H1 (cell line): ENCODE measurements around the gene PELI2. TPM values are rescaled to one million over a fixed set of nuclear protein-coding genes. Genes with fewer than 3 reads are reported as not detected.

Experiments used
- CTCF ChIA-PET: fragments of 300-600 bp; sonication (Branson Sonifier 250); formaldehyde crosslinking; loops from one replicate; lab custom pipeline; 2021; ENCODE audit not compliant: partially characterized antibody; lab: Charles Lee
- POLR2A ChIA-PET: fragments of 300-600 bp; sonication (Branson Sonifier 250); formaldehyde crosslinking; loops from one replicate; lab custom pipeline; 2021; ENCODE audit warnings: inconsistent platforms; ENCODE audit not compliant: partially characterized antibody; lab: Charles Lee
- DNase-seq, 2 experiments: peaks; one replicate each; pipeline versions ENCODE4 v3.0.0 to v3.0.0-alpha.2; 2010 to 2022; ENCODE audit warnings: low spot score in 2 of 2, low read depth in 1 of 2, mixed read lengths in 1 of 2
- FAIRE-seq: peaks from 2 replicates; lab custom pipeline; 2011; peaks lifted over from hg19 to GRCh38; lab: Jason Lieb, UNC
- H2AFZ ChIP-seq: 2 replicates; pipeline ENCODE4 v1.8.1; 2012; ENCODE audit warnings: low read length, inconsistent platforms
- H2AK5ac ChIP-seq: 2 replicates; pipeline ENCODE4 v1.6.1; 2013; ENCODE audit warnings: low read depth, low read length
- H2BK120ac ChIP-seq: replicated peaks from 2 replicates; pipeline ENCODE3; 2013; ENCODE audit warnings: low read depth, low read length, inconsistent platforms
- H2BK12ac ChIP-seq: 2 replicates; pipeline ENCODE4 v1.6.1; 2013; ENCODE audit warnings: low read depth, low read length
- H2BK15ac ChIP-seq: 2 replicates; pipeline ENCODE4 v1.6.1; 2013; ENCODE audit warnings: low read length
- H2BK20ac ChIP-seq: 2 replicates; pipeline ENCODE4 v1.6.1; 2013; ENCODE audit warnings: low read length
- H2BK5ac ChIP-seq: 2 replicates; pipeline ENCODE4 v1.6.1; 2013; ENCODE audit warnings: low read depth, low read length
- H3K14ac ChIP-seq: 2 replicates; pipeline ENCODE4 v1.6.1; 2013; ENCODE audit warnings: inconsistent platforms; ENCODE audit not compliant: insufficient read length
- H3K18ac ChIP-seq: 2 replicates; pipeline ENCODE4 v1.6.1; 2013; ENCODE audit warnings: low read length; ENCODE audit errors: extremely low read depth
- H3K23ac ChIP-seq: 2 replicates; pipeline ENCODE4 v1.6.1; 2013; ENCODE audit warnings: inconsistent platforms; ENCODE audit not compliant: insufficient read length
- H3K23me2 ChIP-seq: 2 replicates; pipeline ENCODE4 v1.6.1; 2013; ENCODE audit warnings: low read depth, low read length
- H3K27ac ChIP-seq: 2 replicates; pipeline ENCODE4 v1.6.1; 2011; ENCODE audit warnings: low read depth, low read length, inconsistent platforms
- H3K27me3 ChIP-seq, 4 experiments: replicated peaks in 1 of 4; 1 replicate in 1 of 4; 2 replicates in 3 of 4; pipeline versions ENCODE4 v1.6.1 to v1.8.1; 2011 to 2013; ENCODE audit warnings: low read length in 3 of 4, mild to moderate bottlenecking in 3 of 4, inconsistent platforms in 2 of 4, mixed read lengths in 2 of 4, moderate library complexity in 1 of 4; ENCODE audit not compliant: control insufficient read depth in 3 of 4, insufficient read depth in 3 of 4; ENCODE audit errors: extremely low read depth in 1 of 4
- H3K36me3 ChIP-seq, 4 experiments: 2 replicates each; pipeline versions ENCODE4 v1.6.1 to v1.8.1; 2011 to 2013; ENCODE audit warnings: mild to moderate bottlenecking in 4 of 4, low read length in 3 of 4, moderate library complexity in 2 of 4, control low read depth in 1 of 4, inconsistent platforms in 1 of 4; ENCODE audit not compliant: insufficient read depth in 4 of 4, control insufficient read depth in 2 of 4
- H3K4ac ChIP-seq: replicated peaks from 2 replicates; pipeline ENCODE3; 2013; ENCODE audit warnings: low read length, low read depth, mixed read lengths, inconsistent platforms; ENCODE audit not compliant: insufficient read length
- H3K4me1 ChIP-seq, 4 experiments: replicated peaks in 1 of 4; 1 replicate in 1 of 4; 2 replicates in 3 of 4; pipeline versions ENCODE4 v1.6.1 to v1.8.1; 2011 to 2013; ENCODE audit warnings: low read length in 3 of 4, inconsistent platforms in 2 of 4, mixed read lengths in 1 of 4; ENCODE audit not compliant: insufficient read depth in 4 of 4, control insufficient read depth in 3 of 4
- H3K4me2 ChIP-seq, 2 experiments: 2 replicates each; pipeline versions ENCODE4 v1.6.1 to v1.8.1; 2011 to 2013; ENCODE audit warnings: low read depth in 2 of 2, low read length in 2 of 2, control low read depth in 1 of 2, inconsistent platforms in 1 of 2, mild to moderate bottlenecking in 1 of 2; ENCODE audit not compliant: insufficient read depth in 1 of 2
- H3K4me3 ChIP-seq, 4 experiments: fragments of 200-600, 300-600 bp in 1 of 4; sonication (generic), shearing (Covaris generic), sonication (Bioruptor Twin) in 1 of 4; 2 replicates each; pipeline versions ENCODE4 v1.5.1 to v1.8.1; 2011 to 2016; ENCODE audit warnings: low read length in 4 of 4, low read depth in 3 of 4, control low read depth in 2 of 4, inconsistent platforms in 2 of 4, mild to moderate bottlenecking in 2 of 4, mixed read lengths in 1 of 4, moderate library complexity in 1 of 4; ENCODE audit not compliant: insufficient read depth in 2 of 4; ENCODE audit errors: extremely low read depth in 1 of 4
- H3K56ac ChIP-seq: replicated peaks from 2 replicates; pipeline ENCODE3; 2013; ENCODE audit warnings: low read depth, mild to moderate bottlenecking, mixed read lengths, low read length, inconsistent platforms; ENCODE audit not compliant: insufficient read length
- H3K79me1 ChIP-seq: 2 replicates; pipeline ENCODE4 v1.6.1; 2013; ENCODE audit warnings: low read depth, low read length, control low read depth
- H3K79me2 ChIP-seq, 2 experiments: 2 replicates each; pipeline versions ENCODE4 v1.6.1 to v1.8.1; 2012 to 2013; ENCODE audit warnings: low read length in 2 of 2, mild to moderate bottlenecking in 2 of 2, inconsistent platforms in 1 of 2; ENCODE audit not compliant: insufficient read depth in 2 of 2, control insufficient read depth in 1 of 2
- H3K9ac ChIP-seq, 4 experiments: replicated peaks in 1 of 4; 1 replicate in 1 of 4; 2 replicates in 3 of 4; pipeline versions ENCODE4 v1.6.1 to v1.8.1; 2011 to 2013; ENCODE audit warnings: low read depth in 3 of 4, low read length in 3 of 4, control low read depth in 2 of 4, mild to moderate bottlenecking in 2 of 4, moderate library complexity in 2 of 4, inconsistent platforms in 1 of 4; ENCODE audit errors: extremely low read depth in 1 of 4
- H3K9me3 ChIP-seq, 2 experiments: 2 replicates each; pipeline versions ENCODE4 v1.6.1 to v1.8.1; 2012 to 2013; ENCODE audit warnings: mild to moderate bottlenecking in 2 of 2, moderate library complexity in 2 of 2, control low read depth in 1 of 2, inconsistent platforms in 1 of 2, low read depth in 1 of 2, low read length in 1 of 2, mixed read lengths in 1 of 2; ENCODE audit not compliant: insufficient read depth in 2 of 2
- H4K20me1 ChIP-seq, 2 experiments: replicated peaks in 1 of 2; 2 replicates each; pipeline versions ENCODE3 to v1.8.1; 2011 to 2013; ENCODE audit warnings: inconsistent platforms in 2 of 2, low read length in 2 of 2, mild to moderate bottlenecking in 1 of 2; ENCODE audit not compliant: insufficient read depth in 2 of 2, control insufficient read depth in 1 of 2
- H4K5ac ChIP-seq: 2 replicates; pipeline ENCODE4 v1.6.1; 2013; ENCODE audit warnings: low read length, low read depth, mixed read lengths, inconsistent platforms; ENCODE audit not compliant: insufficient read length
- H4K8ac ChIP-seq: 2 replicates; pipeline ENCODE4 v1.8.0; 2013; ENCODE audit warnings: mild to moderate bottlenecking, moderate library complexity, low read length, inconsistent platforms; ENCODE audit not compliant: insufficient read depth; ENCODE audit errors: extremely low read depth
- H4K91ac ChIP-seq: replicated peaks from 2 replicates; pipeline ENCODE3; 2013; ENCODE audit warnings: low read length, mixed read lengths, inconsistent platforms; ENCODE audit not compliant: insufficient read length
- EGR1 ChIP-seq: IDR thresholded peaks from 2 replicates; pipeline ENCODE4 v1.6.1; 2011; ENCODE audit warnings: low read depth, low read length, borderline replicate concordance
- WGBS, 2 experiments: shearing (Covaris generic) in 1 of 2; methylation state at CpG; one replicate each; pipeline versions ENCODE4 v1.1.6 to v1.1.7; 2013 to 2015; ENCODE audit warnings: low lambda C conversion rate in 2 of 2, mixed read lengths in 2 of 2, inconsistent platforms in 1 of 2, low coverage in 1 of 2, missing lambda C conversion rate in 1 of 2; ENCODE audit not compliant: insufficient replicate concordance in 2 of 2, insufficient coverage in 1 of 2, insufficient read length in 1 of 2; ENCODE audit errors: extremely low coverage in 1 of 2, missing lambda C conversion rate in 1 of 2; 5-methylcytosine and 5-hydroxymethylcytosine counted together
- polyA plus RNA-seq, 7 experiments: library from polyadenylated mRNA; depleted of rRNA in 3 of 7; stranded (reverse) in 5 of 7; unstranded in 2 of 7; fragments of >200 nt in 5 of 7; fragments of 200-250 nt in 2 of 7; gene quantifications; 1 replicate in 5 of 7; 2 replicates in 1 of 7; 4 replicates in 1 of 7; pipeline versions ENCODE4 v1.2.1 to v1.2.3, GENCODE V29; 2011 to 2013; ENCODE audit warnings: missing spikeins in 2 of 7, mixed read lengths in 2 of 7
- total RNA-seq: library from RNA; stranded (reverse); fragmentation: NEBNext Ultra II Directional; extraction: Animal tissue kit (Norgen Biotek cat#: 25700); gene quantifications from 2 replicates; pipeline ENCODE4 v1.2.1, GENCODE V29; 2021
- TF ChIP-seq, protein P1 (sequence below), 3 experiments: IDR thresholded peaks; 1 replicate in 2 of 3; 2 replicates in 1 of 3; pipeline versions ENCODE4 v1.5.1 to v1.6.1; 2011; ENCODE audit warnings: low read length in 3 of 3, mild to moderate bottlenecking in 3 of 3, inconsistent platforms in 2 of 3, low read depth in 1 of 3, moderate library complexity in 1 of 3; ENCODE audit not compliant: insufficient read depth in 1 of 3; ENCODE audit errors: control extremely low read depth in 1 of 3
- TF ChIP-seq, protein P2 (sequence below): IDR thresholded peaks from 2 replicates; pipeline ENCODE4 v1.6.1; 2012; ENCODE audit warnings: low read length, inconsistent platforms

Gene PELI2
- total and polyA plus RNA-seq, 2 of the 8 experiments (the other 6 are each of a cell fraction or from before 2014, with no cell fraction given) = 14.6 to 25.7 TPM

DNA sequence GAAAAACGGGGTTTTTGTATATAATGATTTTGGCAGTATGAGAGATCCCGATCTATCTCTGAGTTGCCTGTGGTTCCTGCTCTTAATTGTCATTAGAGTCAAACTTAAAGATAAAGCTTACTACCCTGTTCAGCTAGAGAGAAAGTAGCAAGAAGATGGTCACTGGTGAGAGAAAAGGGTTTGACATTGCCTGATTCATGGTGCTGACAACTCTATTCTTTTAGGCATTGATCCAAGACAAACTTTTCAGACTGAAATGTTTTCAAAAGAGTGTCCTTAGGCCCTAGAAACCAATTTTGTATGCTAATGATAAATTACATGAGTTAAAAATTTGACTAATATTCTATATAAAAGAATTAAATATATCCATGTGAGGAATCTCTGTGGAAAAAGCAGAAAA, 35.1 kb downstream of the PELI2 start:
- H2BK5ac ChIP-seq = no peak overlapping the region
- H4K91ac ChIP-seq = no peak overlapping the region
- no peak overlapping the region for H2BK120ac ChIP-seq
- peaks cover 0 to 7% (median 6%) of the 10 kb centered on the region in 4 experiments; a peak in 6 of 7 replicates for H3K4me1 ChIP-seq
- DNase-seq = no peak
- H4K5ac ChIP-seq = no peak overlapping the region
- H3K79me1 ChIP-seq = peaks cover 6% of the 10 kb centered on the region
- H3K9me3 ChIP-seq = no peaks in the 10 kb centered on the region
- H4K20me1 ChIP-seq = no peaks in the 10 kb centered on the region
- no peak overlapping the region for H2AK5ac ChIP-seq
- H3K18ac ChIP-seq = no peak overlapping the region
- no peak overlapping the region for H2BK12ac ChIP-seq
- peaks cover 3 to 90% of the 10 kb centered on the region in 2 experiments; a peak in 3 of 4 replicates for H3K79me2 ChIP-seq
- H3K4ac ChIP-seq = no peak overlapping the region
- TF ChIP-seq, protein P1, sequence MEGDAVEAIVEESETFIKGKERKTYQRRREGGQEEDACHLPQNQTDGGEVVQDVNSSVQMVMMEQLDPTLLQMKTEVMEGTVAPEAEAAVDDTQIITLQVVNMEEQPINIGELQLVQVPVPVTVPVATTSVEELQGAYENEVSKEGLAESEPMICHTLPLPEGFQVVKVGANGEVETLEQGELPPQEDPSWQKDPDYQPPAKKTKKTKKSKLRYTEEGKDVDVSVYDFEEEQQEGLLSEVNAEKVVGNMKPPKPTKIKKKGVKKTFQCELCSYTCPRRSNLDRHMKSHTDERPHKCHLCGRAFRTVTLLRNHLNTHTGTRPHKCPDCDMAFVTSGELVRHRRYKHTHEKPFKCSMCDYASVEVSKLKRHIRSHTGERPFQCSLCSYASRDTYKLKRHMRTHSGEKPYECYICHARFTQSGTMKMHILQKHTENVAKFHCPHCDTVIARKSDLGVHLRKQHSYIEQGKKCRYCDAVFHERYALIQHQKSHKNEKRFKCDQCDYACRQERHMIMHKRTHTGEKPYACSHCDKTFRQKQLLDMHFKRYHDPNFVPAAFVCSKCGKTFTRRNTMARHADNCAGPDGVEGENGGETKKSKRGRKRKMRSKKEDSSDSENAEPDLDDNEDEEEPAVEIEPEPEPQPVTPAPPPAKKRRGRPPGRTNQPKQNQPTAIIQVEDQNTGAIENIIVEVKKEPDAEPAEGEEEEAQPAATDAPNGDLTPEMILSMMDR (IDR thresholded peaks at IDR 0.05; ENCODE audit: control extremely low read depth in 1 of 3, insufficient read depth in 1 of 3, low read depth in 1 of 3, low read length in 3 of 3) = no peak
- TF ChIP-seq EGR1 = no peak
- TF ChIP-seq, protein P2, sequence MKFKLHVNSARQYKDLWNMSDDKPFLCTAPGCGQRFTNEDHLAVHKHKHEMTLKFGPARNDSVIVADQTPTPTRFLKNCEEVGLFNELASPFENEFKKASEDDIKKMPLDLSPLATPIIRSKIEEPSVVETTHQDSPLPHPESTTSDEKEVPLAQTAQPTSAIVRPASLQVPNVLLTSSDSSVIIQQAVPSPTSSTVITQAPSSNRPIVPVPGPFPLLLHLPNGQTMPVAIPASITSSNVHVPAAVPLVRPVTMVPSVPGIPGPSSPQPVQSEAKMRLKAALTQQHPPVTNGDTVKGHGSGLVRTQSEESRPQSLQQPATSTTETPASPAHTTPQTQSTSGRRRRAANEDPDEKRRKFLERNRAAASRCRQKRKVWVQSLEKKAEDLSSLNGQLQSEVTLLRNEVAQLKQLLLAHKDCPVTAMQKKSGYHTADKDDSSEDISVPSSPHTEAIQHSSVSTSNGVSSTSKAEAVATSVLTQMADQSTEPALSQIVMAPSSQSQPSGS = no peak
- TF ChIP-seq, all 59 proteins: peak for 0
- H3K56ac ChIP-seq = no peak overlapping the region
- H3K23me2 ChIP-seq = no peaks in the 10 kb centered on the region
- no peak overlapping the region for H2BK15ac ChIP-seq
- ChIA-PET CTCF (no interaction called here), POLR2A (no interaction called here)
- H3K4me3 ChIP-seq = no peak overlapping the region
- 94% methylated on average over 2 of the region's 2 CpGs; no CpG with 5 or more reads in 1 of the 2 experiments for WGBS, 2 experiments
- no peak overlapping the region for H2BK20ac ChIP-seq
- no peak overlapping the region for H3K27ac ChIP-seq
- no peaks in the 10 kb centered on the region for H3K27me3 ChIP-seq
- H3K36me3 ChIP-seq = no peaks in the 10 kb centered on the region
- no peak for FAIRE-seq
- H4K8ac ChIP-seq = no peak overlapping the region
- no peak overlapping the region for H3K9ac ChIP-seq
- no peak overlapping the region for H2AFZ ChIP-seq
- H3K4me2 ChIP-seq = no peak overlapping the region
- no peak overlapping the region for H3K14ac ChIP-seq
- no peak overlapping the region for H3K23ac ChIP-seq
